Measurements from ENCODE around the gene WASF2.
"Not testable (repeated sequence)": the region's sequence is repeated elsewhere in the genome, so short reads cannot be mapped to it uniquely, and the experiment has no call there.

Gene WASF2

DNA sequence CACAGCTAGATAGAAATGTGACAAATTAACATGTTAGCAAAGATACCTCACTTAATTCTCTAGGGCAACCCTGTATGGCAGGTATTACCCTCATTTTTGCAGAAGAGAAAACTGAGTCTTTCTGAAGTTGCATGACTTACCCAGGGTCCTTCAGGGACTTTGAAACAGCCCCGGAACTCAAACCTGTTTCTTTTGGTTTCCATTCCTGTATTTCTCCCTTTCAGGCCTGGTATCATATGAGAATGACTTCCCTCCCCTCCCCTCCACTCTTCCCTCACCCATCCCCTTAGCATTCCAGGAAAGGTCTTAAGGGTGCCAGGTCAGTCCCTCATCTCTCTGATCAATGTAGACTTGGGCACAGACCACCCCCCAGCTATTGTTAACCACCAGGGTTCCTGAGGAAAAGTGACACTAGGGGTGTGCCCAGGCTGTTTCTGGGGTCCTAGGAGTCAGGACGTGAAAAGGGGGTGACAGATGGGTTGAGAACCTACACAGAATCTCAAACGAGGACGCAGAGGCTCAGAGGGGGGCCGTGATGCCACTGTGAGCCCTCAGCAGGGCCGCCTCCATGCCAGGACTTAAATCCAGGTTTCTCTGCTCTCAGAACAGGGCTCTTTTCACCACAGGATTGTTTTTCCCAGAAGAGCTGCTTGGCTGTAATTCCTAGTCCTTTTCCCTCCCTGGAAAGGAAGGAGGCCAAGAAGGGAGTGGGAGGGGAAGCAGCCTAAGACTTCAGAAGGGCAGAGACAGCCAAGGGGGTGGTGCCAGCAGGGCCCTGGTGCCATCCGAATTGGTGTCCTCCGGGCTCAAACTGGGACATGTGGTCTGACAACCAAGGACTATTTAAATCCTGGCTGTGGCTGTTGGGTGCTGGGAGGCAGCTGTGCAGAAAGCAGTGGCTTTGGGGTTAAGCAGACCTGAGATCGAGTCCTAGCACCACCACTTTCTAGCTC lies 2.1 kb upstream of the WASF2 start:
- peak; percentile 29 for DNase-seq

GRCh38 chr1:27489501-27489972 lies 430 bp downstream of the WASF2 start:
- DNase-seq, result peak; percentile 33

DNA sequence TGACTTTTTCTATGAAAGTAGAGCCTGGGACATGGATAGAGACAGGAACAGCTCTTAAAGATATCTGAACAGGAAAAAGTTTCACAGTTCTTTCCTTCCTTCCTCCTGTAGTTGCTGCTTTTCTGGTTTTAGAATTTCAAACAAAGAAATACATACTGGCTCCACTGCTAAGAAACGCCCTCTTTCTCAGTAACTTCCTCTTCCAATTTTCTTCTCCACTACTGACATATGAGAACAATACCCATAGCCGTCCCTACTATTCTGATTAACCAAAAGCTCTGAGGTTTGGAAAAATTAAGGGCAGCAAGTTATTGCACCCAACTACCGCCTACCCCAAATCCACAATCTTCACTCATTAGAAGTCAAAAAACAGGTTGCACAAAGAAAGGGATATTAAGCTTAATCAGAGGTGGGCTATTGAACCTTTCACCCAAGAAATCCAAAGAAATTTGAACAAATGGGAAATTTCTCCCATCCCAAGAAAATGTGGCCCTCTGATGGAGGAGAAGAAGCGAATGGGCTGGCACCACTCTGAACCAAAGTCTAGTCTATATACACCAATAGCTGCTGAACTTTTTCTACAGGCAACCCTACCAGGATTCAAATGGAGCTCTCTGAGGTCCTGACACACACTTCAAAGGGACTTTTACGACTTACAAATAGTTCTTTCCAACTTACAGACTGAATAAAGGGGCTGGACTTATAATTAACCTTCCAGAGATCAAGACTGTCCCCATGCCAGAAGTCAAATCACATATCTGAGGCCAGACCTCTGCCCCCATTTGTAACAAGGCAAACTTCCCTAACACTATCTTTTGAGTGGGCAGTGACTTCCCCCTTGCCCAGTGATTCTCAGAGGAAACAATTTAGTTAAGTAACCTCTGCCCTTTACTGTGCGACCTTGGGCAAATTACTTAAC lies 1.7 kb downstream of the WASF2 start:
- peak; percentile 26 for DNase-seq

GRCh38 chr1:27485363-27485762 lies 4.6 kb downstream of the WASF2 start:
- no peak for DNase-seq

- no peak for DNase-seq
Observed at GRCh38 chr1:27483659-27484058, 6.3 kb downstream of the WASF2 start.

GRCh38 chr1:27481994-27482620 lies 7.9 kb downstream of the WASF2 start:
- DNase-seq, result no peak

GRCh38 chr1:27478098-27478497 lies 11.9 kb downstream of the WASF2 start:
- no peak for DNase-seq

DNA sequence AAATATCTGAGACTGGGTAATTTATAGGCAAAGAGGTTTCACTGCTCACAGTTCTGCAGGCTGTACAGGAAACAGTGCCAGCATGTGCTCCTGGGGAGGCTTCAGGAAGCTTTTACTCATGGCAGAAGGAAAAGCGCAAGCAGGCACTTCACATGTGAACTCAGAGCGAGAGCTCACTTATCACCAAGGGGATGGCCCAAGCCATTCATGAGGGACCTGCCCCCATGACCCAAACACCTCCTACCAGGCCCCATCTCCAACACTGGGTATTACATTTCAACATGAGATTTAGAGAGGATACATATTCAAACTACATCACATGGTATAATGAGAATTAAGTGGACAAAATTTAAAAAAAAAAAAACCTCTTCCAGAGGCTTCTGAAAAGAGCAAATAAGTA lies 13.7 kb downstream of the WASF2 start:
- no peak for DNase-seq

DNA sequence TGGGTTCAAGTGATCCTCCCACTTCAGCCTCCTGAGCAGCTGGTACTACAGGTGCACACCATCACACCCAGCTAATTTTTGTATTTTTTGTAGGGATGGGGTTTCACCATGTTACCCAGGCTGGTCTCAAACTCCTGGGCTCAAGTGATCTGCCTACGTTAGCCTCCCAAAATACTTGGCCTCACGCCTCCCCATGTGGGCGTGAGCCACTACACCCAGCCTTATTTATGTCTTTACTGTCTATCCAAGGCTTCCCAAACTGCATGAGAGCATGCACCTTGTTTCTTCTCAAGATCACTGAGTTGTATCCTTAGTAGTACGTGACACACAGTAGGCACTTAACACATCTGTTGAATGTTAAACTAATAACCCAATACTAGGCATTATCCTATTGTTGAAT lies 14.2 kb downstream of the WASF2 start:
- DNase-seq, result no peak

- DNase-seq, result no peak
Observed at GRCh38 chr1:27473755-27474154, 16.2 kb downstream of the WASF2 start.

GRCh38 chr1:27472098-27472497 lies 17.9 kb downstream of the WASF2 start:
- DNase-seq, result not testable (repeated sequence)

- no peak for DNase-seq
Observed at GRCh38 chr1:27471477-27471876, 18.5 kb downstream of the WASF2 start.

DNA sequence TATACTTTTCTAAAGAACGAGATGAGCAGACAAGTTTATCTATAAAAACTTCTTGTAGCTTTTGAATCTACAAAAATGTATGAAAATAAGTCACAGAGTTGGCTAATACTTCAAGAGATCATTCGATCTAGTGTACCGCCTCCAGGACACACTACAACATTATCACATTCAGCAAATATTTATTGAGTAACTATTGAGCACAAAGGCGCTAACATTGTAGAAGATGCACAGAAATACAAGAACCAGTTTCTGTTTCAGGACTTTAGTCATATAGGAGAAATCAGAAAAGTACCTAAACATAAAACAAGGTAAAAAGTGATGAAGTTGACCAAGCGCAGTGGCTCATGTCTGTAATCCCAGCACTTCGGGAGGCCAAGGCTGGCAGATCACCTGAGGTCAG lies 20.6 kb downstream of the WASF2 start:
- no peak for DNase-seq

DNA sequence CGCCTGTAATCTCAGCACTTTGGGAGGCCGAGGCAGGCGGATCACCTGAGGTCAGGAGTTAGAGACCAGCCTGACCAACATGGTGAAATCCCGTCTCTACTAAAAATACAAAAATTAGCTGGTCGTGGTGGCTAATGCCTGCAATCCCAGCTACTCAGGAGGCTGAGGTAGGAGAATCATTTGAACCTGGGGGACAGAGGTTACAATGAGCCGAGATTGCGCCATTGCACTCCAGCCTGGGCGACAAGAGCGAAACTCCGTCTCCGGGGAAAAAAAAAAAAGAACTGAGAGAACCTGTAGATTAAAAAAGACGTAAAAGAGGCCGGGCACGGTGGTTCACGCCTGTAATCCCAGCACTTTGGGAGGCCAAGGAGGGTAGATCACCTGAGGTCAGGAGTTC lies 21.6 kb downstream of the WASF2 start:
- DNase-seq, result not testable (repeated sequence)

GRCh38 chr1:27464926-27465647 lies 24.9 kb downstream of the WASF2 start:
- no peak for DNase-seq

DNA sequence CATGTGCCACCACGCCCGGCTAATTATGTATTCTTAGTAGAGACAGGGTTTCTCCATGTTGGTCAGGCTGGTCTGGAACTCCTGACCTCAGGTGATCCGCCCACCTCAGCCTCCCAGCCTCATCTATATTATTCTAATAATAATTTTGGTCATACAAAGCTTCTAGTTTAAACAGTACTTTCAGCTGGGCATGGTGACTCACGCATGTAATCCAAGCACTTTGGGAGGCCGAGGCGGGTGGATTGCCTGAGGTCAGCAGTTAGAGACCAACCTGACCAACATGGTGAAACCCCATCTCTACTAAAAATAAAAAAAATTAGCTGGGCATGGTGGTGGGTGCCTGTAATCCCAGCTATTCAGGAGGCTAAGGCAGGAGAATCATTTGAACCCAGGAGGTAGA lies 26.1 kb downstream of the WASF2 start:
- peak; percentile 25 for DNase-seq

DNA sequence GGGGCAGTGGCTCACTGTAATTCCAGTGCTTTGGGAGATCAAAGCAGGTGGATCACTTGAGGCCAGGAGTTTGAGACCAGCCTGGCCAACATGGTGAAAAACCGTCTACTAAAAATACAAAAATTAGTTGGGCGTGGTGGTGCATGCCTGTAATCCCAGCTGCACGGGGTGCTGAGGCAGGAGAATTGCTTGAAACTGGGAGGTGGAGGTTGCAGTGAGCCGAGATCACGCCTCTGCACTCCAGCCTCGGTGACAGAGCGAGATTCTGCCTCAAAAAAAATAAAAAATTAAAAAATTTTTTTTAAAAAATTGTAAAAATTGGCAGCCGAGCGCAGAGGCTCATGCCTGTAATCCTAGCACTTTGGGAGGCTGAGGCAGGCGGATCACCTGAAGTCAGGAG lies 31.4 kb downstream of the WASF2 start:
- not testable (repeated sequence) for DNase-seq

DNA sequence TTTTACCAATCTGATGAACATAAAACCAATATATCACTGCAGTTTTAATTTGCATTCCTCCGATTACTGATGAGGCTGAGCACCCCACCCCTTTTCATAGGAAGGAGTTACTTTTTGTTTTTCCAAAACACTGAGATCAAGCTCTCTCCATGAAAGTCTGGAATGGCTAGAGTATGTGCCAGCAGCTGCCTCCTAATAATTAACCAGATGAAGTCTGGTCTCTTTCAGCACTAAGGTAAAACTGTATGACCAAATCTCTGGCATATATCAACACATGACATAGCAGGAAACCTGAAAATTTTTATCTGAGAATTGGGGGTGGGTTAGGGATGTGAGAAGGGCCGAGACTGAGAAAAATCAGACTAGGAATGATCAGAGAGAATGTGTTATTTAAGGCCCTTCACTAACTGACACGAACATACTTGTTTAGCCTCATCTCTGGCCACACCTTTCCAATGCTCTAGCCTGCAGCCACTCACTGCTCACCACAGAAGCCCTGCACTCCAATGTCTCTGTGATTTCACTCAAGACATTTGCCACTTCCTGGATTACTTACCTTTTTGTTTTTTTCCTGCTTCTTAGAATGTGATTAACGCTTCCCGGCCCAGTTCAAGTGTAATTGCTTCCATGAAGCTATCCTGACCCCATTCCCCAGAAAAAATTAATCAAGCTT lies 34.7 kb downstream of the WASF2 start:
- no peak for DNase-seq

DNA sequence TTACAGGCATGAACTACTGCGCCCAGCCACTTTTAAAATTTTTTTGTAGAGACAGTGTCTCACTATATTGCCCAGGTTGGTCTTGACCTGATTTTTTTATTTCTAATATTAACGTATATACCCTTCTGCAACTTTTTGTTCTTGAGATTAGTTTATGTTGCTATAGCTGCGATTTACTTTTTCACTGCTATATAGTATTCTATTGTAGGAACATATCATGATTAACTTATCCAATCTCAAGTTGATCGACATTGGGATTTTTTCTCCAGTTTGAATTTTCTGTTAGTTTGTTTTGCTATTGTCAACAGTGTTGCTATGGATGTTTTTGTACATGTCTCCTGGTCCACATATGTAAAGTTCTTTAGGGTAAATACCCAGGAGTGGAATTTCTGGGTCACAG lies 35.4 kb downstream of the WASF2 start:
- DNase-seq, result no peak

- no peak for DNase-seq
Observed at GRCh38 chr1:27451343-27451742, 38.6 kb downstream of the WASF2 start.

GRCh38 chr1:27448982-27449381 lies 41.0 kb downstream of the WASF2 start:
- no peak for DNase-seq

- DNase-seq, result no peak
Observed at GRCh38 chr1:27447883-27448282, 42.1 kb downstream of the WASF2 start.

Data from fibroblast of skin of back (primary cell).